M059J (cell line): ENCODE results near the gene ZNF776. TPM values are rescaled to one million over a fixed set of nuclear protein-coding genes. Genes with fewer than 3 reads are reported as not detected.
"Not testable (repeated sequence)": the region's sequence is repeated elsewhere in the genome, so short reads cannot be mapped to it uniquely, and the experiment has no call there.

Source experiments
- DNase-seq: peaks from one replicate; pipeline ENCODE4 v3.0.0-alpha.2; 2012; ENCODE audit warnings: low read depth
- total RNA-seq: library from RNA; depleted of rRNA; stranded (reverse); fragments of >200 nt; shearing (Covaris generic); gene quantifications from 2 replicates; pipeline ENCODE4 v1.2.3, GENCODE V29; 2014; rRNA removed

The ZNF776 gene
- total RNA-seq: 11.4 and 12.8 TPM in 2 replicates

DNA sequence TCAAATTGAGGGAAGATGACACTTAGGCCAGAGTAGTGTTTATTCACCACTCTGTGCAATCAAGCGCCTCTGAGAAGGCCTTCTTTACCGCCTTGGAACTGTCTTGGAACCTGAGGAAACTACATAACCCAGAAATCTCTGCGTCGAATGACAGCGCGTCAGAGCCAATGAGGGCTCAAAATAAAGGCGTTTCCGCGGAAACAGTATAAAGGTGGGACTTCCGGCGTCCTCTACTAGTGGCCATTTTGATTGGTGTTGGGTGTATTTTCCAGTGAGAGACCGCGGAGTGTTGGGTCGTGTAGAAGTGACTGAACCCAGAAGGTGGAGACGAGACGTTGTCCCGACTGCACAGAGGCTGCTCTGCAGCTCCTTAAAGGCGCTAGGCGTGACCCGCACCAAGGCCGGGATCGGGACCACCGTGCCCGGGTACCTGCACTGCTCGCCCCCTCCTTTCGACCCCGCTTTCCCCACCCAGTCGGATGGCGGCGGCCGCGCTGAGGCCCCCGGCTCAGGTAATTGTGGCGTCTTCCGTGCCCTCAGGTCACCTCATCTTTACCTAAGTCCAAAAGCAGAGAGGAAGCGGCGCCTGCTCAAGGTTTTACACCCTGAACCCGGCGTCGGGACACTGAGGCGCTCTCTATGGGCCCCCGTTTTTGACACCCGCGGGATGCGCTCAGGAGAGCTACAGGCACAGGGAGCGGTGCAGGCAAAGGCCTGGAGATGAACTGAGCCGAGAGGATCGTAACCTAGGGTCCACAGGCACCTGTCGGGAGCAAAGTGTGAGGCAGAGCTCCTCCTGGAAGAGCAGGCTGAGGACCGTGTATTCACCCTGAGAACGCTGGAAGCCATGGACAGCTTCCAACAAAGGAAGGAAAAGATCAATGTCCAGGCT is at the start of gene ZNF776:
TSS of gene ZNF776 (plus strand) at position 236 of the 892 bp plus-strand sequence. CDS start at position 480, 244 bp downstream.
- DNase-seq: peak; percentile 93

DNA sequence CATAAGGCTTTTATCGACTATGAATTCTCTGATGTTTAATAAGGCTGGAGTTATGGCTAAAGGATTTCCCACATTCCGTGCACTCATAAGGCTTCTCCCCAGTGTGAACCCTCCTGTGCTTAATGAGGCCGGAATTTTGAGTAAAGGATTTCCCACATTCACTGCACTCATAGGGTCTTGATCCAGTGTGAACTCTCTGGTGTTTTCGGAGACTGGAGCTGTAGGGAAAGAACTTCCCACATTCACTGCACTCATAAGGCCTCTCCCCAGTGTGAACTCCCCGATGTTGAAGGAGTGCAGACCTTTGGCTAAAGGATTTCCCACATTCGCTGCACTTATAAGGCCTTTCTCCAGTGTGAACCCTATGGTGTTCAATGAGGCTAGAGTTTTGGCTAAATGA is 45.0 kb upstream of the ZNF776 start:
- no peak for DNase-seq

DNA sequence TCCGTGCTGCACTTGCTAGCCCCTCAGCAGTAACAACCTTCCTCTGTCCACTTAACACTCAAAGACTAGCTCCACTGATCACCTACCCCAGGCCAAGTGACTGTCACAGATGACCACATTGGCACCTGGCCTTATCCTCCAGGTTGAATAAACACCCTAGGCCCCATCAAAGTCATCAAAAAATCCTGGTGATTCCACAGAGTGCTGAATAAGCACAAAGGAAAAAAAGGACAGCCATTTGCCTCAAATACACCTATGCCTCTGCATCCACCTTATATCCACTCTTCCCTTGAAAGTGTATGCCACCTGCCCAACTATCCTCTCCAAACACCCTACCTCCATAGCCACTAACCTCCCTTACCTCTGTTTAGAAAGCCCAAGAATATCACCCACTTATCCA is 40.3 kb upstream of the ZNF776 start:
- no peak for DNase-seq

DNA sequence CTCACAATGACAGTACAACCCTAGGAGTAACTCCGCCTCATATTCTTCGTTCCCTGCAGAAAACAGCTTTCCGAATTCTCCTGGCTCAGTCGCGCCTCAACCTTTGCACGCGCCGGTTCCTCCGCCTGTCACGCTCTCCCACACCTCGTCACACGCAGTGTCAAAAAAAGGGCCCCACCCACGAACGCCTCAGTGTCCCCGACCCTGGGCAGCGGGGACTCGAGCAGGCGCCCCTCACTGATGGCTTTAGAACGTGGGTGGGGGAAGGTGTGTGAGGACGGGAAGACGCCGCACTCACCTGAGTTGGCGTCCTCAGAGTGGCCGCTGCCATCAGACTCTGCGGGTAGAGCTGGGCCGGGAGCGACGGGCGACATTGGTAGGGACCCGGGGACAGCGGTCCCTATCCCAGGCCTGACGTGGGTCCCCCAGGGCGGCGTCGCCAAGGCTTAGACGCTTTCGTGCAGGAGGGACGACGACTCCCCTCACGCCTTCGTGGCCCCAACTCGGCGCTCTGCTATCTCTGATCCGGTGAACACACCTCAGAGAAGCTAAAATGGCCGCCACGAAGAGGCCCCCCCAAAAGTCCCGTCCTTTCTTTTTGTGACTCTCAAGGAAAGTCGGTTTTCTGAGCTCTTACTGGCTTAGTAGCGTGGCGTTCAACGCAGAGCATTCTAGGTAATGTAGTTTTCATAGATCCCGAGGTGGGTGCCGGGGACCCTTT is 37.8 kb upstream of the ZNF776 start, which contains the start of gene ZNF154:
TSS of gene ZNF154 (minus strand) at position 564 of the 721 bp plus-strand sequence. CDS start at position 331, 233 bp downstream.
- no peak for DNase-seq

DNA sequence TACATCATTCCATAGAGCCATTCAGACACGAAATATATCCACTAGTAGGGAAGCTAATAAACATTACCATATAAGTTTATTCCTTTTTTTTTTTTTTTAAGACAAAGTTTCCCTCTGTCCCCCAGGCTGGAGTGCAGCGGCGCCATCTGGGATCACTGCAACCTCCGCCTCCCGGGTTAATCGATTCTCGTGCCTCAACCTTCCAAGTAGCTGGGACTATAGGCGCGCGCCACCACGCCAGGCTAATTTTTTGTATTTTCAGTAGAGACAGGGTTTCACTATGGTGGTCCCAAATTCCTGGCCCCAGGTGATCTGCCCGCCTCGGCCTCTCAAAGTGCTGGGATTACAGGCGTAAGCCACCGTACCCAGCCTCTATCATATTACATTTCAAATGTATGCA is 37.0 kb upstream of the ZNF776 start:
- no peak for DNase-seq

DNA sequence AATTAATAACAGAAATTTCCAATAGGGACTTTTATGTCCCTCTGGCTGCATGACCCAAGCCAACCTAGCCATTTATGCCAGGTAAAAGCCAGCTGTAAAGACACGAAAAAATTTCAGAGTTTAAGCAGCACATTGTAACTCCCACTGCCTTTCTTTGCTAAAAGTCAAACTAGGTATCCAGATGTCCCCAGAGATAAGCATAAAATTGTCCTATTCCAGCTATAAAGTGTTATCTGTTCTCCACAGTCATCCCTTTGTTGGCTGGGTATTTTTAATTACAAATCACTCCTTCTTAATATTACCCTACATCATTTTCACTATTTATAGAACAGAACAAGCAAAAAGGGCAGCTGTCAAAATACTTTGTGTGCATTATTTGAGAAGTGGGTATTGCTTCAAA is 34.4 kb upstream of the ZNF776 start:
- DNase-seq: no peak

DNA sequence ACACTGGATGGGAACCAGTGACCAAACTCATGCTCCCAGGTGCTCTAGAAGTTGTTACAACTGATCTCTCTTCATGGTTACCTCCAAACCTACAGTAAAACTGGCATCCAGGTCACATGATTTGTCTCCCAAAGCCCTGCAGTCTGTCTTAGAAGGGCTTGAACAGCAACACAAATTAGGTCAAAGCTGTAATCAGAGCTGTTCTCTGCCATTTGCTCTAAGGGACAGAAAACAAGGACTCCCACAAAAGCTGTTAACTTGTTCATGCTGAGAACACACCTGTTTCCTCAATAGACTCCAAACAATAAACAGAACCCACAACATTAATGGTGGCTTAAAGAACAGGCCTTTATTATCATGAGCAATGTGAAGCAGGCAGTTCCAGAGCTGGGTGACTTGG is 27.2 kb upstream of the ZNF776 start:
- DNase-seq: no peak

DNA sequence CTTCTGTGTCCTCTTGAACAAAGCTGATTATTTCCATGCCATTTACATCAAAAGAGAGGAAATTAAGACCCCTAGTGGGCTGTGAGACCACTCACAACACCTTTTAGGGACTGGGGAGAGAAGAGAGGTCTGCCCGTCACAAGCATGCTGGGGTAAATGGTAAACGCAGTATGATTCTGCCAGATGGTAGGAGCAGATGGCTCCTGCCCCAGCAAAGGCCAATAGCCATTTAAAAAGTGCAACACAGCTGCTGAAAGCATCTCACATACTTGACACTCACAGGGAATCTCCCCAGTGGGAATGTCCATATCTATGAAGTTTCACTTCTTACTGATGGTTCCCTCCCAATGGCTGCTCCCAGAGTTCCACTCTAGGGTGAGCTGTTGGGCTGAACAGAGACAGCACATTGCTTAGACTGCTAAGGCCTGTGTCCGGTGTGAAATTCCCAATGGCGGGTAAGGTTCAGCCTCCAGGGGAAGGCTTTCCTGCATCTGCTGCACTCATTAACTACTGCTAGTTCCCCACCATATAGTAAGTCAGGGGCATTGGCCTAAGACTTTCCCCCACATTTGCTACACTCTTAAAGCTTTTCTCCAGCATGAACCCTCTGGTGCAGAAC is 26.6 kb upstream of the ZNF776 start:
- no peak for DNase-seq

DNA sequence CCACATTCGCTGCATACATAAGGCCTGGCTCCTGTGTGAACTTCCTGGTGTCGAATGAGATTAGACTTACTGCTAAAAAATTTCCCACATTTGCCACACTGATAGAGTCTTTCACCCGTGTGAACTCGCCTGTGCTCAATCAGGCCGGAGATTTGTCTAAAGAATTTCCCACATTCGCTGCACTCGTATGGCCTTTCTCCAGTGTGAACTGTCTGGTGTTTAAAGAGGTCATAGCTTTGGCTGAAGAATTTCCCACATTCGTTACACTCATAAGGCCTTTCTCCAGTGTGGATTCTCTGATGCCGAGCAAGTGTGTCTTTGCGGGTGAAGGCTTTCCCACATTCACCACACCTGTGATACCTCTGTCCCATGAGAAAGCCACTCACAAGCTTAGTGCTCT is 25.7 kb upstream of the ZNF776 start:
- DNase-seq: peak; percentile 7

DNA sequence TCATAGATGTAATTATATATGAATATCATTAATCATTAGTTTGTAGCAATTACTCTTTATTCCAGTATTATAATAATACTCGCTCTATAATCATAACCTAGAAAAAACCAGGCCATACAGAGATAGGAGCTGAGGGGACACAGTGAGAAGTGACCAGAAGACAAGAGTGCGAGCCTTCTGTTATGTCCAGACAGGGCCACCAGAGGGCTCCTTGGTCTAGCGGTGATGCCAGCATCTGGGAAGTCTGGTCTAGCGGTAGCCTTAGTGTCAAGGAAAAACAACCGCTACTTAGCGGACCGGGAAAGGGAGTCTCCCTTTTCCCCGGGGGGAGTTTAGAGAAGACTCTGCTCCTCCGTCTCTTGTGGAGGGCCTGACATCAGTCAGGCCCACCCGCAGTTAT is 8.3 kb upstream of the ZNF776 start:
- DNase-seq: not testable (repeated sequence)

DNA sequence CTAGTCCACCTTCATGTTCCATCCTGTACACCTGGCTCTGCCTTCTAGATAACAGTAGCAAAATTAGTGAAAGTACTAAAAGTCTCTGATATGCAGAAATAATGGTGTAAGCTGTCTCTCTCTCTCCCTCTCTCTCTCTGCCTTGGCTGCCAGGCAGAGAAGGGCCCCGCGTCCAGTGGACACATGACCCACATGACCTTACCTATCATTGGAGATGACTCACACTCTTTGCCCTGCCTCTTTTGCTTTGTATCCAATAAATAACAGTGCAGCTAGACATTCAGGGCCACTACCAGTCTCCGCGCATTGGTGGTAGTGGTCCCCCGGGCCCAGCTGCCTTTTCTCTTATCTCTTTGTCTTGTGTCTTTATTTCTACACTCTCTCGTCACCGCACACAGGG is 7.8 kb upstream of the ZNF776 start:
- DNase-seq: not testable (repeated sequence)

DNA sequence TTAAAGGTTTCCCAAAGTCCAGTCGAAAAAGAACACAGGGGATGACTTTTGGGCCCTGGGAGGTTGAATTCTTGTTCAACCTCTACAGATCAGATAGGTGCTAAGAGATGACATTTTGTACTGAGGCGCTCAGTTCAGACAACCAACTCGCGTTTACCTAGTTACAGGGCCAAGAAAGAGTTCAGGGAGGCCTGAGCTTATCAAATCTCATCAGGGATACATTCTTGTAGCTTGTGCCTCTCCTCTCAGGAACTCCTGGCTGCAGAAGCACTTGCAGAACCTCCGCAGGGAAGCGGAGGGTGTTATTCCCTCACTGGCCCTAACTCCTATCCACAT is 825 bp downstream of the ZNF776 start:
- no peak for DNase-seq

DNA sequence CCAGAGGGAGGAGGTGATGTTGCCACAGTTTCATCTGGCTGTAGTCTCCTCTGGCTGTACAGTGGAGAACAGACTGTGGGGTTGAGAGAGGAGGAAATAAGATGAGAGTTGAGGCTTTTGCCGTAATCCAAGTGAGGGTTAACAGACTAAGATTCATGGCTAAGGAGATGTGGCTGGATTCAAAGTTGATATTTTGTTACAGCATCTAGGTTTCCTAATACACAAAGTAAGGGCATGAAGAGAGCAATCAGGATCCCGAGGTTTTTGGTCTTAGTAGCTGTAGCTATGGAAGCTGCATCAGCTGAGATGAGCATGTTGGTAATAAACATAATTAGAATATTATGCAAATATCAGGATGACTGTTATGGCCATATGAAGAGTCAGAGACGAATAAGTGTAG is 1.4 kb downstream of the ZNF776 start:
- DNase-seq: no peak

DNA sequence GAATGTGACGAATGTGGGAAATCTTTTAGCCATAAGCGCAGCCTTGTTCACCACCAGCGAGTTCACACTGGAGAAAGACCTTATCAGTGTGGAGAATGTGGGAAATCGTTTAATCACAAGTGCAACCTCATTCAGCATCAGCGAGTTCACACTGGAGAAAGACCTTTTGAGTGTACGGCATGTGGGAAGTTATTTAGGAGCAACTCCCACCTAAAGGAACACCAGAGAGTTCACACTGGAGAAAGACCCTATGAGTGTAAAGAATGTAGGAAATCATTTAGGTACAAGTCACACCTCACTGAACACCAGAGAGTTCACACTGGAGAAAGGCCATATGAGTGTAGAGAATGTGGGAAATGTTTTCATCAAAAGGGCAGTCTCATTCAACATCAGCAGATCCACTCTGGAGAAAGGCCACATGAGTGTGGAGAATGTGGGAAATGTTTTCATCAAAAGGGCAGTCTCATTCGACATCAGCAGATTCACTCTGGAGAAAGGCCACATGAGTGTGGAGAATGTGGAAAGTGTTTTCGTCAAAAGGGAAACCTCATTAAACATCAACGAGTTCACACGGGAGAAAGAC is 7.6 kb downstream of the ZNF776 start:
- no peak for DNase-seq

DNA sequence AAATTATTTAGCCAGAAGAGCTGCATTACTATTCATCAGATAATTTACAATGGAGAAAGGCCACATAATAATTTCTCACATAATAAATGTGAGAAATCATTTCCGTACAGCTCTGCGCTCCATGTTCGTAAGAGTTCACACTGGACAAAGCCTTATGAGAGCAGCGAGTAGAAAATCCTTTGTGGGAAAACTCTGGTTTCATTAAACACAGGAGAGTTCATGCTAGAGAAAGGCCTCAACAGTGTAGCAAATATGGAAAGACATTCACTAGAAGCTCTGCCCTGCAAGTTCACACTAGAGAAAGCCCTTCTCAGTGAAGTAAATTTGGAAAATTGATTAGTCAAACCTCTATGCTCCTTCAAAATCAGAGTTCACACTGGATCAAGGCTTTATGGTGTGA is 8.4 kb downstream of the ZNF776 start:
- no peak for DNase-seq

DNA sequence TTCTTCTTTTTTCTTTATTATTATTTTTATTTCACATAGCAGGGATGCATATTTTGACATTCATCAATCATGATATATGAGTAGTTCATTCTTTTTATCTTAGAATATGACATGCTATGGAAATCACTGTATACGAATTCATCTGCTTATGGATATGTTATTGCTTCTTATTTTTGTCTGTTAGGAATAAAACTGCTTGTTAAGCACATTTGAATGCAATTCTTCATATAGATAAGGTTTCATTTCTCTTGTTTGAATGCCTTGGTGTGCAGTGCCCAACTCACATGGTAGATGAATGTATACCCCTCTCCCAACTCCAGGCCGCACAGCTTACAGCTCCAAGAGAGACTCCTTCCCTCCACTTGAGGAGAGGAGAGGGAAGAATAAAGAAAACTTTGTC is 11.3 kb downstream of the ZNF776 start:
- DNase-seq: no peak

DNA sequence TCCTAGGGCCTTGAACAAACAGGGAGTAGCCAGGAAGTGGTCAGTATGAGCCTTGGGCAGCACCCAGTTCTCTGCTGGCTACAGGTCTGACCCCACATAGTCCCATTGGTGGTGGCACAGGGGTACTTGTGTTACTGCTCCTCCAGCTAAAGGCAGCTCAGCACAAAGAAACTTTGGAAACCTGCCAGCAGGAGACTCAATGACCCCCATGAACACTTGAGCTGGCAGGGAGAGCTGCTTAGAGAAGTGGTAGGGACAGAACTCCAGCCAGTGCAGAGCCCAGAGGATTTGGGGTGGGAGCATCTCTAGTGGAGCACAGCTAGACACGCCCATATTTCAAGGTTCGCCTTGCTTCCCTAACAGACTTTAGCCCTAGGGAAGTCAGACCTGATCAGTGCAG is 12.5 kb downstream of the ZNF776 start:
- no peak for DNase-seq

DNA sequence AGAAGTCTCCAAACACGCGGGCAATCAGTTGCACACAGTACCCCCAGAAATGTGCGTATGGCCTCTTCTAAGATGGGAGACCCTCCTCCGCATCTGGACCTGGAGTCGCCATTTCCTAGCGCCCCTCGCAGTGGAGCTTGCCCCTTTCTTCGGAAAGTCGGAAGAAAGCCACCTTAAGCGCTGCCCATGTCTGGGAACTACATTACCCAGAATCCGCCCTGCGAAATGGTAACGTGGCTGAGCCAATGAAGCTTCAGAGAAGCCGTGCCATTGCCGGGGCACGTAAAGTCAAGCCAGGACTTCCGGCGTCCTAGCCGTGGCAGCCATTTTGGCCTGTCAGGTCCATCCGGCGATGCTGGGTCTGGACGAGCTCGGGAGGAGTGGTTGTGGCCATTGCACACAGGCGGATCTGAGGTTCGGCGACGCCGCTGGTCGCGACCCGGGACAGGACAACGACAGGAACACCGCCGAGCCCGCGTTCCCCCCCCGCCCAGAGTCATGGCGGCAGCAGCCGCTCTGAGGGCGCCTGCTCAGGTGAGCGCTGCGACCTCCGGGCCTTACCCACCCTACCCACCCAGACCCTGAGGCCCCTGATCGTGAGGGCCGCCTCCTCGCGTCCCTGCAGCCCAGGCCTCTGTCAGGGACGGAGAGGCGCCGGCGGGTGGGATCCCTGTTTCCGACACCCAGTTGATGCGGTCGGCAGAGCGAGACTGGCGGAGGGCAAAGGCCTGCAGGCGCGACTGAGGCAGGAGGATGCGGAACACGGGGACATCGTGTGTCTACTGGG is 22.9 kb downstream of the ZNF776 start, which contains the start of gene ZNF586:
TSS of gene ZNF586 (plus strand) at position 332 of the 787 bp plus-strand sequence. CDS start at position 499, 167 bp downstream.
- DNase-seq: peak; percentile 93

DNA sequence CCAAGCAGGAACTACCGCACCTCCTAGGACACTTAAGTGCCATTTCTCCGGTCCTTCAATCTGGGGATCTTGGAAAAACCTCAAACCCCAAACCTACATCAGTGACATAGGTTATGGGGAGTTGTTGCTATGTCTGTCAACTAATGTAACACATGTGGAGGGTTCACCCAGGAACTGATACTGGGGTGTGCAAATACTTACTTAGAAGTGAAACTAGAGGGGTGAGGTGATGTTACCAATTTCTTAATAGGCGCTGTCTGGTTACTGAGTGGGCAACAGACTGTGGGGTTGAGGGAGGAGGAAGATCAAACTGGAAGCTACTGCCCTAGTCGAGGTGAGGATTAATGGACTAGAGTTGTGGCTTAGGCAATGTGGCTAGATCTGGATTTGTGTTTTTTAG is 24.8 kb downstream of the ZNF776 start:
- DNase-seq: no peak

DNA sequence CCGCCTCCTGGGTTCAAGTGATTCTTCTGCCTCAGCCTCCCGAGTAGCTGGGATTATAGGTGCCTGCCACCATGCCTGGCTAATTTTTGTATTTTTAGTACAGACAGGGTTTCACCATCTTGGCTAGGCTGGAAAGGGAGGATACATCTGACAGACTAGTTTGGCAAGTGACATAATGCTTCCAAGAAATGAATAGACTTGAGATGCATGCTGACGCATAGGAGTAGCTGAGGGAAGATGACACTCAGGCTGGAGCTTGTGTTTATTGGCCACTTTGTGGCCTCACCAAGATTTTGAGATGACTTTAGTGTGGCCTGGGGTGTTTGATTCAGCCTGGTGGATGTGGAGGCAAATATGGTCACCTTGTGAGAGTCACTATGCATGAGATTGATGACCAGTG is 26.9 kb downstream of the ZNF776 start:
- no peak for DNase-seq

DNA sequence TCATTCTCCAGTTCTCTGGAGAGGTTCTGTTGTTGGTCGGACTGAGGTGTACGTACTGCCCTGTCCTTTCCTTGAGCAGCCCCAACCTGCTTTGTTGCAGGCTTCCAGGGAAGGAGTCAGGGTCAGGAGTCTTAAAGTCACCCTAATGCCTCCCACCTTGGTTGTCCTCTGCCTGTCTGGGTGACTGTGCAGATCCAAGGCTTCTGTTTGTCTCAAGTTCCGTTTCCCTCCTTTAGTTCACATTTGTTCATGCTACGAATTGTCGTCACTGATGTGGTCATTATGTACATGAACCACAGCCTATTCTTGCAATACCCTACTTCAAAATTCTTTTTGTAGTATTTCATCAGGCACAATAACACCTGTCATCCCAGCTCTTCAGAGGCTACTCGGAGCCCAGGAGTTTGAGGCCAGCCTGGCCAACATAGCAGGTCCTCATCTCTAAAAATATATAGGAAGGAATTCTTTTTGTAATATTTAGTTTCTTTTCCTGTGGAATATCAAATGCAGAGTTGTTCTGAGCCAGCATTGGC is 30.2 kb downstream of the ZNF776 start:
- DNase-seq: no peak
